Superior temporal gyrus (tissue), 1 donor: Measurements from ENCODE around the gene ARHGEF7.

ENCODE experiments used
- DNase-seq: peaks from one replicate; pipeline ENCODE4 v3.0.0-alpha.2; 2016; ENCODE audit errors: extremely low spot score

ARHGEF7 gene

GRCh38 chr13:111343186-111343805, 228.2 kb downstream of the ARHGEF7 start:
- no peak for DNase-seq

- no peak for DNase-seq
Observed at GRCh38 chr13:111344471-111345191, 229.5 kb downstream of the ARHGEF7 start.

GRCh38 chr13:111345682-111346081, 230.6 kb downstream of the ARHGEF7 start:
- DNase-seq = no peak

DNA sequence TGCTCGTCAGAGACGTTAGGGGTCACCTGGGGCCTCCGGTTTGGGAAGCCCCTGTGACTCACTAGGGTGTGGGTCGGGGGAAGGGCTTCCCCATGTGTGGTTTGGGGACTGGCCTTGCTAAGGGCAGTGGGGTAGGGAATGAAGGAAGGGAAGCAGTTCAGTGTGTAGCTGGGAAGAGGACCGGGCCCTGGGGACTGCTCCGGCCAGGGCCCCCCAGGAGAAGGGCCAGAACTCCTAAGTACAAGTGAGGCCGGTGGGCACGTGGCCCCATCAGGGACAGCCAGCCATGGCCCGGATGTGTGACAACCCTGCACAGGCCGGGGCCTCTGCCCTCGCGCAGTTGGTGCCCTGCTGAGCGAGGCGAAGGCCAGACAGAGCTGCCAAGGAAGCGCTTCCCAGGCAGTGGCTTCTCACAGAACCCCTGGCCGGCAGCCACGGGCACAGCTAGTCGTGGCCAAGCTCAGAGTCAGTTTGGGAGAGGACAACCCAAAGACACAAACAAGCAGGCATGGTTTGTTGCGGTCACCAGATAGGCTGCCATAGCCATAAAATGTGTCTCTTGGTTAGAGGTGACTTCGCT, 231.1 kb downstream of the ARHGEF7 start:
- no peak for DNase-seq

- DNase-seq = no peak
Observed at GRCh38 chr13:111347438-111347837, 232.3 kb downstream of the ARHGEF7 start.

DNA sequence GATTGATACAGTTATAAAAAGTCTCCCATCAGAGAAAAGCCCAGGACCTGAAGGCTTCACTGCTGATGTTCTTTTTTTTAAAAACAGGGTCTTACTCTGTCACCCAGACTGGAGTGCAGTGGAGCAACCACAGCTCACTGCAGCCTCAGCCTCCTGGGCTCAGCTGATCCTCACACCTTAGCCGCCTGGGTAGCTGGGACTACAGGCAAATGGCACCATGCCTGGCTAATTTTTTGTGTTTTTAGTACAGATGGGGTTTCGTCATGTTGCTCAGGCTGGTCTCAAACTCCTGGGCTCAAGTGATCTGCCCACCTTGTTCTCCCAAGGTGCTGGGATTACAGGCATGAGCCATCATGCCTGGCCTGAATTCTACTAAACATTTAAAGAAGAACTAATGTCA, 238.4 kb downstream of the ARHGEF7 start:
- no peak for DNase-seq

GRCh38 chr13:111354789-111355188, 239.7 kb downstream of the ARHGEF7 start:
- DNase-seq = no peak
